Subcutaneous adipose tissue (tissue), 4 donors: ENCODE results near the gene GNAI3. TPM values are rescaled to one million over a fixed set of nuclear protein-coding genes. Genes with fewer than 3 reads are reported as not detected.

Source experiments
- total RNA-seq, 4 donors: library from RNA; depleted of rRNA; stranded (reverse); fragments of >200 nt; gene quantifications; one replicate each; pipeline ENCODE4 v1.1.0, GENCODE V29; 2016
- TF ChIP-seq, protein P1 (sequence below): fragments of 450-650 bp; IDR thresholded peaks from one replicate; pipeline ENCODE4 v1.5.1; 2016; ENCODE audit warnings: low read depth, mild to moderate bottlenecking, control low read depth, antibody characterized with exemption, moderate library complexity

Gene GNAI3
- total RNA-seq, 4 donors from 2014 or later: 5.7 to 9.1 (median 7.9) TPM

DNA sequence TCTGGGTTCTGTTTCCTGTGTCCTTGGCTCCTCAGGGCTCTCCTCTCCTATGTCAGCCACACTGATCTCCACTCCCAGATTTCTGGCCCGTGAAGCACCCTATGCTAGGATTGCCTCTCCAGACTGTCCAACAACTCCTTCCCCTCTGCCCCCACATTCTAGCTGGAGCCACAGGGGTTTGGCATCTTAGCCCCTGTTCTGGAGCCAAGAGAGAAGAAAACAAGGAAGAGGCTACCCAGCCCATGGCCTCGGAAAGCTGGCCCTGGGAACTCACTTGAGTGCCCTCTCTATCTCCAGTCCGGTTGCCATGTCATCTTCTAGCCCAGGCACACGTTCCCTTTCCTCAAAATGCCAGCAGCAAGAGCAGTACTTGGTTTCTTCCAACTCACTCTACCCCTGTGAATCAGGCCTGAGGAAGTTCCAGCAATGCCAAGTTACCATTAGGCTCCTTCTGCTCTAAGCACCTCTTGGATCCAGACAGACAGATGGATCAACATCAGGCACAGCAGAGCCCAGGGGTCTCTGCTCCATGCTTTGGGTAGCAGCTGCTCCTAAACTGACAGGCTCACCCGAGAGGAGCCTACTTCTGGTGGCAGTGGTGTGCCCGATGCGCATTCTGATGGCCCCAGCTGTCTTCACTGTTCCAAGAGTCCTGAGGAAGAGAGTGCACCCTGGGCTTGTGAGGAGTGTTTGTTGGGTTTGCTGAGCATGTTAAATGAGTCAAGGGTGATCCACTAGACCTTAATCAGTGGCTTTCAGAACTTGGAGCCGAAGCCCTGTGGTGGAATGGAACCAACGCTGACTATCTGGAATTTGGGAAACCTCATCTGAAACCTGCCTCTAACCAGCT lies 20.3 kb upstream of the GNAI3 start:
- TF ChIP-seq, protein P1, sequence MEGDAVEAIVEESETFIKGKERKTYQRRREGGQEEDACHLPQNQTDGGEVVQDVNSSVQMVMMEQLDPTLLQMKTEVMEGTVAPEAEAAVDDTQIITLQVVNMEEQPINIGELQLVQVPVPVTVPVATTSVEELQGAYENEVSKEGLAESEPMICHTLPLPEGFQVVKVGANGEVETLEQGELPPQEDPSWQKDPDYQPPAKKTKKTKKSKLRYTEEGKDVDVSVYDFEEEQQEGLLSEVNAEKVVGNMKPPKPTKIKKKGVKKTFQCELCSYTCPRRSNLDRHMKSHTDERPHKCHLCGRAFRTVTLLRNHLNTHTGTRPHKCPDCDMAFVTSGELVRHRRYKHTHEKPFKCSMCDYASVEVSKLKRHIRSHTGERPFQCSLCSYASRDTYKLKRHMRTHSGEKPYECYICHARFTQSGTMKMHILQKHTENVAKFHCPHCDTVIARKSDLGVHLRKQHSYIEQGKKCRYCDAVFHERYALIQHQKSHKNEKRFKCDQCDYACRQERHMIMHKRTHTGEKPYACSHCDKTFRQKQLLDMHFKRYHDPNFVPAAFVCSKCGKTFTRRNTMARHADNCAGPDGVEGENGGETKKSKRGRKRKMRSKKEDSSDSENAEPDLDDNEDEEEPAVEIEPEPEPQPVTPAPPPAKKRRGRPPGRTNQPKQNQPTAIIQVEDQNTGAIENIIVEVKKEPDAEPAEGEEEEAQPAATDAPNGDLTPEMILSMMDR: no peak

DNA sequence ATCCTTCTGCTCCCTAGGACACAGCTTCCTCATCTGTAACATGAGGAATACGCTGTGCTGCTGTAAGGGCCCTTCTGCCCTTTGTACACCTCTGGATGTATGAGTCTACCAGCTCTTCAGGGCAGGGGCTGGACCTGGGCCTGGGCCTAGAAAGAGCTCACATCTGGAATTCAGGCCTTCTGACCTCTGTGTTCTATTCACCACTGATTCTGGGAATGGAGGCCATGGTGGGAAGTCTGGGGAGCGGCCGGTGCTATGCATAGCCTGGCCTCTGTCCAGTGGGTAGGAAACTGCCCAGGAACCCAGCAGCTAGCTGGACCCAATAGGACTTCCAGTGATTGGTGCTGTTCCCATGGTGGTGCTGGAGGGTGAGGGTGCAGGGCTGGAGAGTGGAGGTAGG lies 19.7 kb upstream of the GNAI3 start:
- TF ChIP-seq, protein P1: no peak

DNA sequence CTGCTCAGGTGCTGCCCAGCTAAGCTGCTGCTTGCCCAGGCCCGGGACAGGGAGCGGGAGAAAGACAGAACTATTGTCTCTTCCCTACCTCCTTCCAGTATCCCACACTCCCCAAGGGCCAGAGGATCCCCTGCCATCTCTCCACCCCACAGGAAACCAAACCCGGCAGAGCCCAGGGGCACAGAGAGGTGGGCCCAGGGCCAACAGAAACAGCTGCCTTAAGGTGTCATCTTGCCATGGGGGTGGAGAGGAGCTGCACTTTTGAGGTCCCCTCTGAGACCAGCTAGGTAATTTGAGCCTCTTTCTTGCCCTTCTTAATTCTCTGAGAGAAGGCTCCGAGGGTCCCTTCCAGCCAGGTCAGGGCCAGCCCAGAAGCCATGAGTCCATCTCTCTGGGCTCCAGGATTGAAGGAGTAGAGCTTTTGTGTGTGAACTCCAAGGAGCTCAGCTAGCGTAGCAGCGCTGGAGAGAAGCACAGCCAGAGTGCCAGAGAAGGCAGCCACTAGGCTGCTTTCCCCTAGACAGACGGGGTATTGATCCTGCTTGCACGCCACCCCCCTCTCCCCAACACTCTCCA lies 18.4 kb upstream of the GNAI3 start:
- TF ChIP-seq, protein P1: no peak

DNA sequence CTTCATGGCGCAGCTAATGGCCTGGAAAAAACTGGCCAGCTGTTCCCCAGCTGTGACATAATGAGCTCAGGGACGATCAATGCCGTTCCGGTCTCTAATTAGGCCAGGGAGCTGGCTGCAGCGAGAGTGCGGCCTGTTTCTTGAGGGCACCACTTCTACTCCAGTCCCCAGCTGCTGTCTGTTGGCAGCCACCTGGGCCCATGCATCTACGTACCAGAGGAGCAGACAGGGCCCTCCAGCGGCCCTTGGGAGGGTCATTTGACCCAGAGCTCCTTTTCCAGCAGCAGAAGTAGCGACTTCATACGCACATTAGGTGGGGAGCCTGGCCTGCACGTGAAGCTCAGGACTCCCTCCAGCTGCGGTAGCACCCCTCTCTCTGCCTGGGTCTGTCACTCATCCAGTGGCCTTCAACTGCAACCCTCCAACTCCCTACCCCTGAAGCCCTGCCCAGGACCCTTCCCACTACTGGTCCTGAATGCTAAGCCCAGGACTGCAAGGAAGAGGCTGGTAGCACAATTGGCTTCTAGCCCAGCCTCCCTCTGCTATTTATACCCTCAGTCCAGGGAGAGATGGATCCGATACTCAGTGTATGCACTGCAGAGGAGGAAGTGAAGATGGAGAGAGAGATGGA lies 17.8 kb upstream of the GNAI3 start:
- TF ChIP-seq, protein P1: no peak

DNA sequence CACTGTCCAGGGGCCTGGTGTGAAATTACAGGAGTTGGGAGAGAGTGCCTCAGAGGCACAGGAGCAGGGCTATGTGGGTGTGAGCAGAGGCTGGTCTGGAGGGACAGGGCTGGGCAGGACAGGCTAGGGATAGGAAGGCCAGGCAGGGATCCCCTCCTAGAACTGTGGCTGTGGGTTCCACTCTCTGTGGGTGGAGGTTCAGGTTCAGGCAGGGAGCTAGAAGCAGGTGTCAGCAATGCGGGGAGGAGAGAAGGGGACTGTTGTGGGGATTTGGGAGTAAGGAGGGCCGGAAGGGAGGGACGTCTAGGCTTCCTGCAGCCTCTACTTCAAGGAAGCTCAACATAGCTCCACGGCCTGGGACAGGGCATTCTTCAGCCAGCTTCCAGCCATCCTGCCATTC lies 17.0 kb upstream of the GNAI3 start:
- TF ChIP-seq, protein P1: no peak

DNA sequence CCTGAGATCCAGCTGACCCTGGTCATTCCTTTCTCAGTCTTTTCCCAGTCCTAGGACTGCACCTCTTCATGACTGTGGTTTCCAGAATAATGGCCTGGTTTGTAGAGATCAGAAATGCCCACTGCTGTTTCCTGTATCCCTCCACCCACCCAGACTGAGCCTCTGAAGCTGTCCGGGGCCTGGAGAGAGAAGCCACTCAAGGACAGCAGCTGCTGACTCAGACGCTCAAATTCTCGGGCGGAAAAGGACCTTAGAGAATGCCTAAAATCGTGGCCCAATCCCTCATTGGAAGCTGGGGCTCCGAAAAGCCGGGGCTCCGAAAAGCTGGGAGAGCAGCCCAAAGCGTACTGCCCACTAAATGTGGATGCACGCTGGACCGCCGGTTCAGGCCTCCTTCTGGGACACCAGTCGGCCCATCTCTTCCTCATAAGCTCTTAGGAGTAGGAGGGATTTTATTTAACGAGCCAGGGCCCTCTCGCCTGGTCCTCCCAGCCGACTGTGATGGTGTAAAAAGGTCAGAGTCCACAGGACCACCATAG lies 16.5 kb upstream of the GNAI3 start:
- TF ChIP-seq, protein P1: no peak
